GM21423 (cell line): ENCODE data around the gene RPS17.

Experiments
- ATAC-seq: cut with Tn5 transposase; IDR thresholded peaks from one replicate; pipeline ENCODE4 v1.9.1; 2021; ENCODE audit warnings: mild to moderate bottlenecking, moderate library complexity; ENCODE audit not compliant: unreplicated experiment

The RPS17 gene

DNA sequence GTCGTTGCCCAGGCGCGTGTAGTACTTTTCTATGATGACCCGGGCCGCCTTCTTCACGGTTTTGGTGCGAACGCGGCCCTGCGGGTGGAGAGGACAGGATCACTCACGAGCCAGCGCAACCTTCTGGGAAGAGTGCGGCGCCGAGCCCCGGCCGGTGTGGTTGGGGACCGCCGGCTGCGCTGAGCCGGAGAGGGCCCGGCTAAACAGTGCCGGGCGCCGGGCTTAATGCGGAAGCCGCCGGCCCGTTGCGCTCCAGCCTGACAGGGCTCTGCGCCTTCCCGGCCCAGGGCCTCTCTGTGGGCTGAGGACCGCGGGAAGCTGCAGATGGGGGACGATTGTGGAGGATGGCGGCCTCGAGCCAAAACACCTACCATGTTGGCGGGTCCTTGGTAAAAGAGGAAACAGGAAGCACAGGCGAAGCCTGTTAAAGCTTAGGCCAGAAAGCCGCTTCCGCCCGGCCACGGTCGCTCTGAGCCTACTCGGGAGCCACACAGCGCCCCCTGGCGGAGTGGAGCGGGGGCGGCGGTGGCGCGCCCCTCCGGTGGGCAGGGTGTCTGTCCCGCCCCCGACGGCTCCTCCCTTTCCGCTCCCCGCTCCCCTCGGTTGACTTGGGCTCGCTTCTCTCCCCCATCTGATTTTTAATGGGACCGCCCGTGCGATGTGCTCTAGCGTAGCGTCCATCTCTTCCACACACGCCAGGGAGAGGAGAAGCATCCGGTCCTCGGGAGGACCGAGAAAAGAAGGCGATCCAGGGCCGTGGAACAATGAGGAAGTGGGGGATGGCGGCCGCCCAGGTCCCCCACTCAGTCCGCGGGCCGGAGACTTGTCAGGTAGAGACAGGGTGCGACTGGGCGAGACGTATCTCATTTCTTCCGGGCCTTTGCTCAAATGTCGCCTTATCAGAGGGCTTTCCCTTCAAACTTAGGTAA is at the start of gene RPS17:
Gene RPS17, minus strand, starts transcription at position 403 of the 929 bp plus-strand sequence. Its CDS starts 29 bp downstream, at position 374.
- peak; percentile 94 for ATAC-seq

DNA sequence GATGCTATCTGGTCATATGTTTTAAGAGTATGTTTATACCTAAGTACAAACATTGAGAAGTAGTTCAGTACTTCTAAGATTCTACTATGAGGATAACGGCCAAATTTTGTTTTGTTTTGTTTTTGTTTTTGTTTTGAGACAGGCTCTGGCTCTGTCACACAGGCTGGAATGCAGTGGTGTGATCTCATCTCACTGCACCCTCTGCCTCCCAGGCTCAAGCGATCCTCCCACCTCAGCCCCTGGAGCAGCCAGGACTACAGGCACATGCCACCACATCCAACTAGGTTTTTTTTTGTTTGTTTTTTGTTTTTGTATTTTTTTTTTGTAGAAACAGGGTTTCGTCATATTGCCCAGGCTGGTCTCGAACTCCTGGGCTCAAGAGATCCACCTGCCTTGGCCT is 47.5 kb upstream of the RPS17 start:
- no peak for ATAC-seq

DNA sequence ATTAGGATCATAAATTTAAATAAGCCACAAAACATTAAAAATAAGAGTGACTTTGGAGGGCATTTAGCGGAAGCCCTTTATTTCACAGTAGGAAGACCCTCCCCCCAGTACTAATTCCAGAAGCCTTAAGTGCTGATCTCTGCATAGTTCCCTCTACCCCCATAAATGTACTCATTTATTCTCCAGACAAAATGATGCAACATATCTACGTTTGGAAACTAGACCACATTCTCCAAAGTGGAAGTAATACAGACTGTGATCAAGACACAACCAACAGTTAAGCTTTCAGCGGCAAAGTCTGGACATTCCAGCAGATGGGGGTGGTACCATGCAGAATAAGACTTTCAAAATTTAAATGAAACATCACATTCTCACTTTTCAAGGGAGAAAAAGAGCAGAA is 44.8 kb upstream of the RPS17 start:
- ATAC-seq = no peak

DNA sequence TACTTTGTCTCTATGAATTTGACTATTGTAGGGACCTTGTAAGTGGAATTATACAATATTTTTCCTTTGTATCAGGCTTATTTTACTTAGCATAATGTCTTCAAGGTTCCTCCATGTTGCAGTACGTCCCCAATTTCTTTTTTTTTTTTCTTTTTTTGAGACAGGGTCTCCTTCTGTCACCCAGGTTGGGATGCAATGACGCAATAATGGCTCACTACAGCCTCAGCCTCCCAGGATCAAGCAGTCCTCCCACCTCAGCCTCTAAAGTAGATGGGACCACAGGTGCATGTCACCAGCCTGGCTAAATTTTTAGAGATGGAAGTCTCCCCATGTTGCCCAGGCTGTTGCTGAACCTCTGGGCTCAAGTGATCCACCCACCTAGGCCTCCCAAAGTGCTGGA is 40.5 kb upstream of the RPS17 start:
- ATAC-seq = no peak

DNA sequence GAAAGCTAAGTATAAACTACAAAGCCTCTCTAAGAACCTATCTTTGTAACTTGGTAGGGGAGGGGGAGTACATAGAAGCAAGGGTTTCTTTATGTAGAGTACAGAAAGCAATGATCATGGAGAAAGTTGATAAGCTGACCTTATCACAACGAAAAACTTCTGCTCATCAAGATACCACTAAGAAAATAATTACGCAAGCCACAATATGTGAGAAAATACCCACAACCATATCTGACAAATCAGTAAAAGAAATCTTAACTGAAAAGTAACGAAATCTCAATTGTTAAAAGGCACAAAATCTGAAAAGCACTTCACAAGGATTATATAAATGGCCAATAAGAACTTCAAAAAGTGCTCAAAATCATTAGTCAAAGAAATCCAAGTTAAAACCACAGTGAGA is 35.1 kb upstream of the RPS17 start:
- no peak for ATAC-seq

DNA sequence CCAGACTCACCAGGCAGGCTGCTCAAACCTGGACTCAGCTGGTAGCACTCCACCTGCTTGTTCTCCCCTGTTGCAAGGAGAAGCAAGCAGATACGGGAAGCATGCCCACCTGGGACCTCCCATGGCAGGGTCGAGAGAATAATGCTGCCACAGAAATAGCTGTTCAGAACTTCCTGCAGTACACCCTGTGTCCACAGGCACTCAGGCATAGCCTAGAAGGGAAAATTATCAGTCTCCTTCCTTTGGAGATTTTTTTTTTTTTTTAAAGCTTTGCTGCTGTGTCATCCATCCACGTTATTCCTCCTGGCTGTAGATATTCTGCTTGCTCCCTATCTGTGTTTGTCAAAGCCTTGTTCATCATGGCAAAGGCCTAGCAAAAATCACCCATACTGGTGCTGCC is 32.7 kb upstream of the RPS17 start:
- no peak for ATAC-seq

DNA sequence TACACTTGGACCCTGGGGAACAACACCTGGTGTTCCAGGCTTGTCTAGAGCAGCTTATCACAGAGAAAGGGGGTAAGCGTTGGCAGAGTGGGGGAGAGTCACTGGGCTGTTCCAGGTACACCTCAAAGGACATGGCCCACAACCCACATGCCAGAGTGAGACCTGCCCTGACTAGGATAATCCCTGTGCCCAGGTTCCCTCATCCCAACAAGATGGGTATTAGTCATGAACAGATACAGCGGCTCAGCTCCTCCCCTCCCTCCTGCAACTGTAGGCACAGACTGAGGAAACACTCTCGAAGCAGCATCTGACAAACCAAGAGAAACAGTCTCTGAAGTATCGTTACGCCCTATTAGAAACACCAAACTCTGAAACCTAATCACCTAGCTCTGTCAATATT is 32.1 kb upstream of the RPS17 start:
- ATAC-seq = no peak

DNA sequence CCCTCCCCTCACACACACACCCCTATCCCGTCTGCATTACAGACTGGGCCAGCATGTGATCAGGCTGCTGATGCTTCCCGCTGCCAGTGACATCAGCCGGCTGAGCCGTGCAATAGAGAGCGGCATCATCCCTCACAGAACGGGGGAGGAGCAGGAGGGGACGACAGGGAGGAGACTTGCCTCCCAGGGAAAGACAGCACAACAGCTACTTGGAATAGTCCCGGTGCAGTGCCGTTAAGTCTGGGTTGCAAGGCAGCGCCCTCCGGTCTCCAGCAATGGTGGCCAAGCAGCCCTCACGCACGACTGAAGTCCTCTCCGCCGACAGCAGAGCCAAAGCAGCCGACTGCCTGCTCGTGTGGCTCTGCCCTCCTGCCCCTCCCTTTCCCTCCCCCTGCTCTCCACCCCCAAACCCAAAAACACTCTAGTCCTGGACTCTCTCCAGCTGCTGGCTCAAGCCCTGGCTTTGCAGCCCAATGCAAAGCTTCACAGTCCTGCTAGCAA is 31.5 kb upstream of the RPS17 start:
- ATAC-seq = no peak

DNA sequence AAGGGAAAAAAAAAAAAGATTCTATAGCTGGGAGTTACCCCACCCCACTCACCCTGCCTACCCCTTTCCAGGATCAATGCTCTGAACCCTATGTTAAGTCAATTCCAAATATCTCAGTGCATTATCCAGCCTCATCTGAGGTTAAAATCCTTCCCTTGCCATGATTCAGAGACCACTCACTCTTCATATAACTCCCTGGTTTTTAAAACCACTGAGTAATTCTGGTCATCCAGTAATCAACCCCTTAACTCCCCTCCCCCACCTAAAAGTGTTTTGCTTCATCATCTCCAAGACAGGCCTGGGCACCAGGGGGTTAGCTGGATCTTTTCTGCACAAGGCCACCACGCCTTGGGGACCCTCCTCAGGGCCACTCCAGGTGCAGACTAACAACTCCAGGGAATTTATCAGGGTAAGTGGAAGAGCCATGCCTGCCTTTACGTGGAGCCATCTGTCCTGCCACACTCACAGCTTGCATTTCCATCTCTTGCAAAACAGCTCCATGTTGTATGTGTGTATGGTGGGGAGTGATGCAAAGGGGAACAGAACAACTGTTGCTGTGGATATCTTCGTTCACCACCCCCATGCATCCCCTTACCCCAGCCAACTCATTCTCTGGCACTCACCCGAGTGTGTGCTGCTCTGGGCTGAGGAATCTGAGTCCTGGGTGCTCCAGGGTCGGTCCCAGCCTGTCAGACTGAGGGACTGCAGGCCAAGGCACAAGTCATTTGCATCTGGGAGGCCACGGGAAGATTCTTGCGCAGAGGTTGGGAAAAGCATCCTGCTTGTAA is 30.7 kb upstream of the RPS17 start:
- ATAC-seq = no peak

DNA sequence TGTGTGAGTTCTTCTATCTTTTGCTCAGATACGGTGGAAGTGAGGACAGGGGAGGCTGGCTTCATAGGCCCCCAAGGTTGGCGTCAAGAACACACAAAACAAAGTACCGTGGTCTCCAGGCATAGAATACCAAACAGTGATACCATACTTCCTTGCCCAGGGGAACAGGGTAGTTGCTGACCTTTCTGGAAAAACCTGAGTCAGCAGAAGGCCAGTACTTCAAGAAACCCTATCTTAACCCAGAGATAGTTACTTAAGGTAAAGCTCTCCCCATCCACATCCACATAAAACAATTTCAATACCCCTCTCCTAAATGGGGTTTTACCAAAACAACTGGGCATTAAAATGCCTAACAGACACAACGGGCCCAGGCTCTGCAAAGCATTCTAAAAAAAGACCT is 29.6 kb upstream of the RPS17 start:
- no peak for ATAC-seq

DNA sequence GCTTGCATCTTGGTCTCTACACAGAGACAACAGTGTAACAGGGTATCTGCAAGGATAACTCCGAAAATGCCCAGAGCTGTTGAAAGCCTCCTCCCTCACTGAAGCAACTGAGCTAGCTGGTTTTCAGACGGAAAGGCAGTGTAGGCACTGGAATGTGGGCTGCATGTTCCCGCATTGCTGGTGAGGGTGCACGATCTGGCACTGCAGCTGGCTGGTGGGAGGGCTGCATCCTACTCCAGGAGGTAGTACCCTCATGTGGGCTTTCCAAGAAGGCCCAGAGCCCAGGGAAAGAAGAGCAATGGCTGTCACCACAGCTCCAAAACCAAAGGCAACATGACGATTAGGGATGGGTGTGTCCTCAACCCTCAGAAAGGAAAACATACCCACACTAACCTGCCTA is 28.7 kb upstream of the RPS17 start:
- ATAC-seq = no peak

DNA sequence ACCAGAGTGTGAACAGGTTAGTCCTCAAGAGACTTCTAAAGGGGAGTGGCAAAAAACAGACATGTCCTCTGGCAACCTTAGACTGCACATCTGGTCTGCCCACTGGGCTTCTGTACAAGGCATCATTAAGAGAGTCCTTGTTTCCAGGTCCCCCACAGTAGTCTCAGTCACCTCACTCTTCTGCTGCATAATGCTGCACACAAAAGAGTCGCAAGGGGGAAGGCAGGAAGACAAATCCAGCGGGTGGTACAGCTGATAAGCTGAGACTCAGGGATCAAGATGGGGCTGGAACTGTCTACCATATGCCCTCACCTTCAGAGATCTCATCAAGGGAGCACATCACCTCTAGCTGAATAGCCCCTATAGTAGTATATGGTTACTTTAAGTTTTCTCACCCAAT is 27.4 kb upstream of the RPS17 start:
- no peak for ATAC-seq

DNA sequence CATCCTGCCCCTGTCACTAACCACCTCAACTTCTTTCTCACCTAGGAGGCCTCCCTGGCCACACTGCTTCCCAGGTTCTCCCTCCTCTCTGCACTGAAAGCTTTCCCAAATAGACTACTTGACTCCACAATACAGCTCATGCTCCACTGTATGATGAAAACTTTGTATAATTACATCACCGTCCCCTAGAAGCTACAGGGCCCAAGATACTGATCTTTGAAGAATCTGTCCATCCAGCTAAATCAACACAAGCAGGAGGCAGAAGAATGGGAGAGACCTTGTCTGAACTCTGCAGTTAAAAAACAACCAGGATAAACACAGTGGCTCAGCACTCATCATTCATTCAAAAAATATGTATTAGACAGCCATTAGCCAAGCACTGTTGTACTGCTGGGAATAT is 26.4 kb upstream of the RPS17 start:
- ATAC-seq = no peak

DNA sequence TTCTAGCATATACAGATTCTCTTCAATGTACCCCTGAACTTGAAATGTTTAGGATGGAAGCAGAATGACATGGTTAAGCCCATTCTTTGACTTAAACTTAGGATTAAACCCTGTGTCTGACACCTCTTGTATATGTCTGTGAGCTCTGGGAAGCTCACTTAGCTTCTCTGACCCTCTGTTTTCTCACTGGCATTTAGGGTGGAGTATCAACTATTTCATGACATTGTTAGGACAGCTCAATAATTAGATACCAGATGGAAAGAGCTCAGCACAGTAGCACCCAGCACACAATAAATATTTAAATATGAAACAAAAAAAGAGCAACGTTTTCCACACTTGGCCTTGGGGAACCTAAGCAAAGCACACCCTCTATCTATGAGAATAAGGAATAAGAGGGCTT is 18.2 kb upstream of the RPS17 start:
- no peak for ATAC-seq

DNA sequence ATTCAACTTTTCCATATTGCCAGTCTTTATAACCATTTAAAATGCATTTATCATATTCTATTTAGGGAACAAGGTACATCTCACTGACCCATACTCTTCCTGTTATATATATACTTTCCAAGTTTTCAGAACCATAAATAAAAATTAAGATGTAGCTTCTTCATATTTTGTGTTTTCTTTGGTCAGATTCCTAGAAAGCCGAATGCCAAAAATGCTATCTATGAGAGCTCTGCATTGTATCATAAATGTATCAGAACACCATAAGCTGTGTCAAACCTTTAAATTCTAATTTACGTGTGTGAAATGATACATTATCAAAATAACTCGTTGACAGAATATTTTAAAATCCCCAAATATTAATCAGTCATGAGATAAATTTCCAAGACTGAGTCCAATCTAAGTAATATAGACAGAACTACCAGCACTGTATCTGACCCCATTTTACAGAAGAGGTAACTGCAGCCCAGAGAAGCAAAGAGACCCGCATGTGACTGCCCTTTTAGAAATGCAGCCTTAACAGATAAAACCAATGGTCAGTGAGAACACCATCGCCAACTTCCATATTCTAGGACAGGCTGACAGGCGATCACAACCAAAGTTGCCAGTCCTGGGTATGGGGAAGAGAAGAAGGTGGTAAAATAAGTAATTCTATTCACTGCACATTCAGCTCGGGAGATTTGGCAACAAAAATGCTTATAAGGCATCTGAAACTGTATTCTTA is 16.2 kb upstream of the RPS17 start:
- ATAC-seq = no peak

DNA sequence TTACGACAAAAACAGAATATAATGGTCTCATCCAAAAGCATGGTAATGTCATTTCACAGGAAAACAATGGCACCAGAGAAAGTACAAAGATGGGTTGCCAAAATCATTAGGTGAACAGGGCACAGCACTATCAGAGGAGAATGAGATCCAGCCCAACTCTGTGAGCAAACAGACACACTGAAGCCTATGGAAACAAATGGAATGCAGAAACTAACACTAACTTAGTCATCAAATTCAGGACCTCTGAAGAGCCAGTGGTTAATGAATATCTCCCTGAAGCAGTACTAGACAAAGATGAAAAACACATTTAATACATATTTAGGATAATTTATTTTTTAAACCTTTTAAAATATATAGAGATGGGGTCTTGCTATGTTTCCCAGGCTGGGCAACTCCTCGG is 14.6 kb upstream of the RPS17 start:
- no peak for ATAC-seq

DNA sequence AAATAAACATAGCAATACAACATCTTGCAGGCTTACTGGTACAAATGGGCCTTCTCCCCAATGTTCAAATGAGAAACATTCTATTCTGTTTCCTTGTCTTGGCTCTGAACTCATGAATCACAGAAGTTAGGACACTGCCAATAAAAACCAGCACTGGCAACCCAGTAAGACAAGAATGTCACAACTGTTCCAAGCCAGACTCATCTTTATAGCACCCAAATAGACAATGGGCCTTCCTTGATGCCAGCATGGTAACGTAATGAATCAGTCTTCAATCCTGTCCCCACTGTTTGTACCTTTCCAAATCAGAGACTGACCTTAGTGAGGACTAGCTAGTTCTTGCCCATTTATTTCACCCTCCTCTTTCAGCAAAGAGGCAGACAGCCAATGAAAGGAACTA is 14.1 kb upstream of the RPS17 start:
- ATAC-seq = no peak

DNA sequence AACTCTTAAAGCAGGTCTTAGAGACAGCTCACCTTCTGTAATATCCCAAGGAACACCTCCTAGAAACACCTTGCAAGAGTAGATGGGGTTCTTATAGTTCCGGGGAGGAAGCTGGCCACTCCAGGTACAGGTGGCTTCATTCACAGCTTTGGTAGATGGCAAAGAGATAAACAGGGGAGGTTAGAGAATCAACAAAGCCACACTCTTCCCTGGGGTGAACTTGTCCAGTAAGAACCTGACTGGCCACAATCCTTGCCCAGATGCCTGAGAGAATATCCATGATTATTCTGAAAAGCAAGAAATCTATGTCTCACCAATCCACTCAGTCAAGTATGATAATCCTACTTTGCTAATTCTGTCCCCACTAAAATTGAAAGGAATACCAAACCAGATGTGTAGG is 13.6 kb upstream of the RPS17 start:
- ATAC-seq = no peak

DNA sequence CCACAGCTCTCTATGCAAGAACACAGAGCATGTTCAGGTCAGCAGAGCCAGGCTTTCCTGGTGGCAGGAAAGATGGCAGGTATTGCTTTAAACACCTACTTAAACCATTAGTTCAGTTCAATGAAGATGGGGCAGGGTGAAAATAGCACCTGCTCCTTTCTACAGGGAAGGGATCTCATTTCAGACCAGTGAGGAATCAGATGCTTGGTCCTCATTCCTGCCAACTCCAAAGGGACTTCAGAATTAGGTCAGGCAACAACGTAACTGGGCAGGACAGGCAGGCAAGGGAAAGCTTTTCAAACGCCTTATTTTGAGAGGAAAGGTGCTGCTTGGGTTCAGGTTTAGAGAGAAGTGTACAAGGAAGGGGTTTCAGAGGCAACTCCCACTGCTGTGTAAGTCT is 12.6 kb upstream of the RPS17 start:
- no peak for ATAC-seq

DNA sequence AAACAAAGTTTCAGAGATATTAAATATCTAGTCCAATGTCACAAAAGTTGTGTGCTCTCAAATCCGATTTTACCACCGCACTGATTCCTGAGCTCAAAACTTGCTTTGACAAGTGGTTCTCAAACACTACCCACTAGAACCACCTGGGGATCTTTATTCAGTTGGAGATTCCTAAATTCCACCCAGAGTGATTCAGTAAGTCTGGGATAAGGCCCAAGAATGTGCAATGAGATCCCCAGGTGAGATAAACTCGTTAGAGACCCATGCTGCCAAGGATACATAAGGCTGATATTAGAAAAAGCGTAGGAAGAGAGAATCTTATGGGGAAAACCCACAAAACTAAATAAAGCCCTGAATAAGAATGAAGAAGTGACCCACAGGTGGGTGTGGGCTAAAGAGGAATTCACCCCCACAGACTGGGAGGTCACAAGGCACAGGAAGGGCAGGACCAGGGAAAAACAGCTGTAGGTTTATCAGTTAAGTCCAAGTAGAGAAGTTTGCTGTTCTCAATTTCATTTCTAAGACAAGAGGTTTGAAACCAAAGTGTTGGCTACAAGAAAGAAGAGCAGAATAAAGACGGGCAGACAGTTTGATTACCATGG is 11.5 kb upstream of the RPS17 start:
- no peak for ATAC-seq

DNA sequence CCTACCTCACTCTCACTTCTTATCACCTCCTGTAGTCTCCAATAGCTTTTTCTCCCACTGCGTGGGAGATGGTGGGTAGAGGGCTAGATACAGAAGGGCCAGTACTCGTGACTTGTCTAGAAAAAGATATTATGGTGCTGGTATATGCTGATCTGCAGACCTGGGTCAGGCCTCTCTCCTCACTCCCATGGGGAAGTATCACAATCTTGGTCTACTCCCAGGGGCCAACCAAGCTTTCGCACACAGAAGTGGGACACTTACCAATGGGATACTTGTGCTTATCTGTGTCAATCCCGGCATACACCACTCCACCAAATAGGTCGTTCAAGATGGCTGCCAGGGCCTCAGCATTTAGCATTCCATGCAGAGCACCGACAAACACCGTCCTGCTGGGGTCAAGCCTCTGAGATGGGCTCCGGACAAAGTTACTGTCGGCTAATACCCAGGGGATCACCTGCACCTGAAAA is 9.0 kb upstream of the RPS17 start:
- no peak for ATAC-seq
